Fibroblast of the conjunctiva (primary cell): ENCODE results near the gene ARHGAP15.

Experiments used
- DNase-seq: peaks from one replicate; pipeline ENCODE4 v3.0.0-alpha.2; 2010; ENCODE audit warnings: low read depth

The ARHGAP15 gene

GRCh38 chr2:143692162-143692561 is 562.9 kb downstream of the ARHGAP15 start:
- no peak for DNase-seq

- no peak for DNase-seq
Observed at GRCh38 chr2:143692967-143693366, 563.7 kb downstream of the ARHGAP15 start.

GRCh38 chr2:143694335-143694734 is 565.1 kb downstream of the ARHGAP15 start:
- no peak for DNase-seq

GRCh38 chr2:143696651-143697050 is 567.4 kb downstream of the ARHGAP15 start:
- no peak for DNase-seq

GRCh38 chr2:143697744-143698143 is 568.5 kb downstream of the ARHGAP15 start:
- no peak for DNase-seq

GRCh38 chr2:143698352-143698751 is 569.1 kb downstream of the ARHGAP15 start:
- DNase-seq: no peak

GRCh38 chr2:143698888-143699570 is 569.8 kb downstream of the ARHGAP15 start:
- DNase-seq: no peak

- DNase-seq: no peak
Observed at GRCh38 chr2:143700865-143701264, 571.6 kb downstream of the ARHGAP15 start.

GRCh38 chr2:143701785-143702184 is 572.6 kb downstream of the ARHGAP15 start:
- DNase-seq: no peak

GRCh38 chr2:143702931-143703330 is 573.7 kb downstream of the ARHGAP15 start:
- no peak for DNase-seq

GRCh38 chr2:143704451-143705106 is 575.4 kb downstream of the ARHGAP15 start:
- no peak for DNase-seq

- no peak for DNase-seq
Observed at GRCh38 chr2:143705108-143705707, 576.0 kb downstream of the ARHGAP15 start.

- DNase-seq: no peak
Observed at GRCh38 chr2:143706354-143706753, 577.1 kb downstream of the ARHGAP15 start.

GRCh38 chr2:143708682-143709081 is 579.5 kb downstream of the ARHGAP15 start:
- no peak for DNase-seq

GRCh38 chr2:143710196-143710595 is 581.0 kb downstream of the ARHGAP15 start:
- no peak for DNase-seq

- DNase-seq: no peak
Observed at GRCh38 chr2:143710879-143711278, 581.7 kb downstream of the ARHGAP15 start.

GRCh38 chr2:143716522-143716921 is 587.3 kb downstream of the ARHGAP15 start:
- no peak for DNase-seq

- no peak for DNase-seq
Observed at GRCh38 chr2:143717053-143717452, 587.8 kb downstream of the ARHGAP15 start.

- DNase-seq: no peak
Observed at GRCh38 chr2:143717536-143718168, 588.4 kb downstream of the ARHGAP15 start.

GRCh38 chr2:143718745-143719144 is 589.5 kb downstream of the ARHGAP15 start:
- DNase-seq: no peak

- DNase-seq: no peak
Observed at GRCh38 chr2:143719406-143719805, 590.2 kb downstream of the ARHGAP15 start.

- DNase-seq: no peak
Observed at GRCh38 chr2:143720095-143720664, 591.0 kb downstream of the ARHGAP15 start.

- DNase-seq: no peak
Observed at GRCh38 chr2:143725400-143725799, 596.2 kb downstream of the ARHGAP15 start.
